H1 (cell line): ENCODE measurements around the gene ADGRG2. TPM values are rescaled to one million over a fixed set of nuclear protein-coding genes. Genes with fewer than 3 reads are reported as not detected.

Experiments
- CTCF ChIA-PET: fragments of 300-600 bp; sonication (Branson Sonifier 250); formaldehyde crosslinking; loops from one replicate; lab custom pipeline; 2021; ENCODE audit not compliant: partially characterized antibody; lab: Charles Lee
- POLR2A ChIA-PET: fragments of 300-600 bp; sonication (Branson Sonifier 250); formaldehyde crosslinking; loops from one replicate; lab custom pipeline; 2021; ENCODE audit warnings: inconsistent platforms; ENCODE audit not compliant: partially characterized antibody; lab: Charles Lee
- DNase-seq, 2 experiments: peaks; one replicate each; pipeline versions ENCODE4 v3.0.0 to v3.0.0-alpha.2; 2010 to 2022; ENCODE audit warnings: low spot score in 2 of 2, low read depth in 1 of 2, mixed read lengths in 1 of 2
- FAIRE-seq: peaks from 2 replicates; lab custom pipeline; 2011; peaks lifted over from hg19 to GRCh38; lab: Jason Lieb, UNC
- H2AFZ ChIP-seq: 2 replicates; pipeline ENCODE4 v1.8.1; 2012; ENCODE audit warnings: low read length, inconsistent platforms
- H2AK5ac ChIP-seq: 2 replicates; pipeline ENCODE4 v1.6.1; 2013; ENCODE audit warnings: low read depth, low read length
- H2BK120ac ChIP-seq: replicated peaks from 2 replicates; pipeline ENCODE3; 2013; ENCODE audit warnings: low read depth, low read length, inconsistent platforms
- H2BK12ac ChIP-seq: 2 replicates; pipeline ENCODE4 v1.6.1; 2013; ENCODE audit warnings: low read depth, low read length
- H2BK15ac ChIP-seq: 2 replicates; pipeline ENCODE4 v1.6.1; 2013; ENCODE audit warnings: low read length
- H2BK20ac ChIP-seq: 2 replicates; pipeline ENCODE4 v1.6.1; 2013; ENCODE audit warnings: low read length
- H2BK5ac ChIP-seq: 2 replicates; pipeline ENCODE4 v1.6.1; 2013; ENCODE audit warnings: low read depth, low read length
- H3K14ac ChIP-seq: 2 replicates; pipeline ENCODE4 v1.6.1; 2013; ENCODE audit warnings: inconsistent platforms; ENCODE audit not compliant: insufficient read length
- H3K18ac ChIP-seq: 2 replicates; pipeline ENCODE4 v1.6.1; 2013; ENCODE audit warnings: low read length; ENCODE audit errors: extremely low read depth
- H3K23ac ChIP-seq: 2 replicates; pipeline ENCODE4 v1.6.1; 2013; ENCODE audit warnings: inconsistent platforms; ENCODE audit not compliant: insufficient read length
- H3K23me2 ChIP-seq: 2 replicates; pipeline ENCODE4 v1.6.1; 2013; ENCODE audit warnings: low read depth, low read length
- H3K27ac ChIP-seq: 2 replicates; pipeline ENCODE4 v1.6.1; 2011; ENCODE audit warnings: low read depth, low read length, inconsistent platforms
- H3K27me3 ChIP-seq, 4 experiments: replicated peaks in 1 of 4; 1 replicate in 1 of 4; 2 replicates in 3 of 4; pipeline versions ENCODE4 v1.6.1 to v1.8.1; 2011 to 2013; ENCODE audit warnings: low read length in 3 of 4, mild to moderate bottlenecking in 3 of 4, inconsistent platforms in 2 of 4, mixed read lengths in 2 of 4, moderate library complexity in 1 of 4; ENCODE audit not compliant: control insufficient read depth in 3 of 4, insufficient read depth in 3 of 4; ENCODE audit errors: extremely low read depth in 1 of 4
- H3K36me3 ChIP-seq, 4 experiments: 2 replicates each; pipeline versions ENCODE4 v1.6.1 to v1.8.1; 2011 to 2013; ENCODE audit warnings: mild to moderate bottlenecking in 4 of 4, low read length in 3 of 4, moderate library complexity in 2 of 4, control low read depth in 1 of 4, inconsistent platforms in 1 of 4; ENCODE audit not compliant: insufficient read depth in 4 of 4, control insufficient read depth in 2 of 4
- H3K4ac ChIP-seq: replicated peaks from 2 replicates; pipeline ENCODE3; 2013; ENCODE audit warnings: low read length, low read depth, mixed read lengths, inconsistent platforms; ENCODE audit not compliant: insufficient read length
- H3K4me1 ChIP-seq, 4 experiments: replicated peaks in 1 of 4; 1 replicate in 1 of 4; 2 replicates in 3 of 4; pipeline versions ENCODE4 v1.6.1 to v1.8.1; 2011 to 2013; ENCODE audit warnings: low read length in 3 of 4, inconsistent platforms in 2 of 4, mixed read lengths in 1 of 4; ENCODE audit not compliant: insufficient read depth in 4 of 4, control insufficient read depth in 3 of 4
- H3K4me2 ChIP-seq, 2 experiments: 2 replicates each; pipeline versions ENCODE4 v1.6.1 to v1.8.1; 2011 to 2013; ENCODE audit warnings: low read depth in 2 of 2, low read length in 2 of 2, control low read depth in 1 of 2, inconsistent platforms in 1 of 2, mild to moderate bottlenecking in 1 of 2; ENCODE audit not compliant: insufficient read depth in 1 of 2
- H3K4me3 ChIP-seq, 4 experiments: fragments of 200-600, 300-600 bp in 1 of 4; sonication (generic), shearing (Covaris generic), sonication (Bioruptor Twin) in 1 of 4; 2 replicates each; pipeline versions ENCODE4 v1.5.1 to v1.8.1; 2011 to 2016; ENCODE audit warnings: low read length in 4 of 4, low read depth in 3 of 4, control low read depth in 2 of 4, inconsistent platforms in 2 of 4, mild to moderate bottlenecking in 2 of 4, mixed read lengths in 1 of 4, moderate library complexity in 1 of 4; ENCODE audit not compliant: insufficient read depth in 2 of 4; ENCODE audit errors: extremely low read depth in 1 of 4
- H3K56ac ChIP-seq: replicated peaks from 2 replicates; pipeline ENCODE3; 2013; ENCODE audit warnings: low read depth, mild to moderate bottlenecking, mixed read lengths, low read length, inconsistent platforms; ENCODE audit not compliant: insufficient read length
- H3K79me1 ChIP-seq: 2 replicates; pipeline ENCODE4 v1.6.1; 2013; ENCODE audit warnings: low read depth, low read length, control low read depth
- H3K79me2 ChIP-seq, 2 experiments: 2 replicates each; pipeline versions ENCODE4 v1.6.1 to v1.8.1; 2012 to 2013; ENCODE audit warnings: low read length in 2 of 2, mild to moderate bottlenecking in 2 of 2, inconsistent platforms in 1 of 2; ENCODE audit not compliant: insufficient read depth in 2 of 2, control insufficient read depth in 1 of 2
- H3K9ac ChIP-seq, 4 experiments: replicated peaks in 1 of 4; 1 replicate in 1 of 4; 2 replicates in 3 of 4; pipeline versions ENCODE4 v1.6.1 to v1.8.1; 2011 to 2013; ENCODE audit warnings: low read depth in 3 of 4, low read length in 3 of 4, control low read depth in 2 of 4, mild to moderate bottlenecking in 2 of 4, moderate library complexity in 2 of 4, inconsistent platforms in 1 of 4; ENCODE audit errors: extremely low read depth in 1 of 4
- H3K9me3 ChIP-seq, 2 experiments: 2 replicates each; pipeline versions ENCODE4 v1.6.1 to v1.8.1; 2012 to 2013; ENCODE audit warnings: mild to moderate bottlenecking in 2 of 2, moderate library complexity in 2 of 2, control low read depth in 1 of 2, inconsistent platforms in 1 of 2, low read depth in 1 of 2, low read length in 1 of 2, mixed read lengths in 1 of 2; ENCODE audit not compliant: insufficient read depth in 2 of 2
- H4K20me1 ChIP-seq, 2 experiments: replicated peaks in 1 of 2; 2 replicates each; pipeline versions ENCODE3 to v1.8.1; 2011 to 2013; ENCODE audit warnings: inconsistent platforms in 2 of 2, low read length in 2 of 2, mild to moderate bottlenecking in 1 of 2; ENCODE audit not compliant: insufficient read depth in 2 of 2, control insufficient read depth in 1 of 2
- H4K5ac ChIP-seq: 2 replicates; pipeline ENCODE4 v1.6.1; 2013; ENCODE audit warnings: low read length, low read depth, mixed read lengths, inconsistent platforms; ENCODE audit not compliant: insufficient read length
- H4K8ac ChIP-seq: 2 replicates; pipeline ENCODE4 v1.8.0; 2013; ENCODE audit warnings: mild to moderate bottlenecking, moderate library complexity, low read length, inconsistent platforms; ENCODE audit not compliant: insufficient read depth; ENCODE audit errors: extremely low read depth
- H4K91ac ChIP-seq: replicated peaks from 2 replicates; pipeline ENCODE3; 2013; ENCODE audit warnings: low read length, mixed read lengths, inconsistent platforms; ENCODE audit not compliant: insufficient read length
- BCL11A ChIP-seq, 2 experiments: IDR thresholded peaks; one replicate each; pipeline ENCODE4 v1.6.1; 2011; ENCODE audit warnings: low read depth in 2 of 2, low read length in 2 of 2, mild to moderate bottlenecking in 2 of 2
- CBX8 ChIP-seq: fragments of 300-800, 300-1000 bp; sonication (generic); IDR thresholded peaks from 2 replicates; pipeline ENCODE4 v1.7.1; 2016; ENCODE audit warnings: low read depth, low read length, borderline replicate concordance
- CTCF ChIP-seq, 3 experiments: IDR thresholded peaks; 1 replicate in 2 of 3; 2 replicates in 1 of 3; pipeline versions ENCODE4 v1.5.1 to v1.6.1; 2011; ENCODE audit warnings: low read length in 3 of 3, mild to moderate bottlenecking in 3 of 3, inconsistent platforms in 2 of 3, low read depth in 1 of 3, moderate library complexity in 1 of 3; ENCODE audit not compliant: insufficient read depth in 1 of 3; ENCODE audit errors: control extremely low read depth in 1 of 3
- HDAC2 ChIP-seq, 2 experiments: fragments of 300-600 bp in 1 of 2; sonication (generic) in 1 of 2; IDR thresholded peaks; 2 replicates each; pipeline ENCODE4 v1.6.1; 2011 to 2012; ENCODE audit warnings: low read depth in 2 of 2, low read length in 2 of 2, mild to moderate bottlenecking in 2 of 2, moderate library complexity in 2 of 2, borderline replicate concordance in 1 of 2, inconsistent platforms in 1 of 2
- NRF1 ChIP-seq: IDR thresholded peaks from 2 replicates; pipeline ENCODE4 v1.6.1; 2011; ENCODE audit warnings: mild to moderate bottlenecking, low read depth, low read length, improper control_type of control experiment
- RFX5 ChIP-seq: IDR thresholded peaks from 2 replicates; pipeline ENCODE4 v1.6.1; 2011; ENCODE audit warnings: low read depth, low read length, improper control_type of control experiment, borderline replicate concordance
- RNF2 ChIP-seq: fragments of 200-900, 300-1000 bp; sonication (generic); IDR thresholded peaks from 2 replicates; pipeline ENCODE4 v1.7.1; 2016; ENCODE audit warnings: borderline replicate concordance, low read depth, mild to moderate bottlenecking, antibody characterized with exemption, low read length; ENCODE audit not compliant: poor library complexity, severe bottlenecking; ENCODE audit errors: missing control alignments
- SP2 ChIP-seq: IDR thresholded peaks from 2 replicates; pipeline ENCODE4 v1.6.1; 2012; ENCODE audit warnings: mild to moderate bottlenecking, low read length, inconsistent platforms
- TAF7 ChIP-seq: optimal IDR thresholded peaks from 2 replicates; pipeline ENCODE3; 2011; ENCODE audit warnings: low read depth, mild to moderate bottlenecking, inconsistent platforms, low read length, moderate library complexity, borderline replicate concordance
- WGBS, 2 experiments: shearing (Covaris generic) in 1 of 2; methylation state at CpG; one replicate each; pipeline versions ENCODE4 v1.1.6 to v1.1.7; 2013 to 2015; ENCODE audit warnings: low lambda C conversion rate in 2 of 2, mixed read lengths in 2 of 2, inconsistent platforms in 1 of 2, low coverage in 1 of 2, missing lambda C conversion rate in 1 of 2; ENCODE audit not compliant: insufficient replicate concordance in 2 of 2, insufficient coverage in 1 of 2, insufficient read length in 1 of 2; ENCODE audit errors: extremely low coverage in 1 of 2, missing lambda C conversion rate in 1 of 2; 5-methylcytosine and 5-hydroxymethylcytosine counted together
- polyA plus RNA-seq, 7 experiments: library from polyadenylated mRNA; depleted of rRNA in 3 of 7; stranded (reverse) in 5 of 7; unstranded in 2 of 7; fragments of >200 nt in 5 of 7; fragments of 200-250 nt in 2 of 7; gene quantifications; 1 replicate in 5 of 7; 2 replicates in 1 of 7; 4 replicates in 1 of 7; pipeline versions ENCODE4 v1.2.1 to v1.2.3, GENCODE V29; 2011 to 2013; ENCODE audit warnings: missing spikeins in 2 of 7, mixed read lengths in 2 of 7
- total RNA-seq: library from RNA; stranded (reverse); fragmentation: NEBNext Ultra II Directional; extraction: Animal tissue kit (Norgen Biotek cat#: 25700); gene quantifications from 2 replicates; pipeline ENCODE4 v1.2.1, GENCODE V29; 2021
- TF ChIP-seq, protein P1 (sequence below): IDR thresholded peaks from 2 replicates; pipeline ENCODE4 v1.6.1; 2012; ENCODE audit warnings: inconsistent platforms

ADGRG2 gene
- total and polyA plus RNA-seq, 2 of the 8 experiments (the other 6 are each of a cell fraction or from before 2014, with no cell fraction given): 8.9 to 13.3 TPM

DNA sequence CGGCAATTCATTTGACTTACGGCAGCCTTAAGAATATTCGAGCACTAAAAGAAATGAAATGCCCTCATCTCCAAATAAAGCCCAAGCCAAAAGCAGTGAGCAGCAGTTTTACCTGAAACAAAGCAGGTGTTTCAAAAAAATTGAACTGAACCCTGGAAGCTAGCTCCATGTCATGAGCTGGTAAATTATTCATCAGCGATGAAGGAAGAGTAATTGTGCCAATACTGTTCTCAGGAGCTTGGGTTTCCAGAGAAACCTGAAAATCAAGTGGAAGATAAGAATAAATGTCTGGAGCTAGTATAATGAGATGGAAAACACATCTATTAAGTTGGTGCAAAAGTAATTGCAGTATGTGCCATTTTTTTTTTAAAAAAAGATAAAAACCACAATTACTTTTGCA, 114.4 kb downstream of the ADGRG2 start:
- no peaks in the 10 kb centered on the region for H4K20me1 ChIP-seq
- H3K18ac ChIP-seq: no peak overlapping the region
- no peak overlapping the region for H3K9ac ChIP-seq
- H3K79me2 ChIP-seq: no peaks in the 10 kb centered on the region
- no peak overlapping the region for H3K56ac ChIP-seq
- no peak overlapping the region for H2BK15ac ChIP-seq
- no peaks in the 10 kb centered on the region for H3K23me2 ChIP-seq
- ChIA-PET CTCF (interaction anchor here (0.6 to 1.4 kb wide), 4 partner anchors 9 to 911 kb away, joined by 3 to 6 read pairs (median 5); no protein-coding TSS in a partner anchor), POLR2A (no interaction called here)
- H3K27ac ChIP-seq: no peak overlapping the region
- H4K5ac ChIP-seq: no peak overlapping the region
- H2BK5ac ChIP-seq: no peak overlapping the region
- H2BK12ac ChIP-seq: no peak overlapping the region
- H3K14ac ChIP-seq: no peak overlapping the region
- no peak overlapping the region for H2AK5ac ChIP-seq
- H3K4ac ChIP-seq: no peak overlapping the region
- no peak overlapping the region for H4K8ac ChIP-seq
- peaks cover 0 to 7% (median 3%) of the 10 kb centered on the region in 4 experiments; a peak in 2 of 8 replicates for H3K36me3 ChIP-seq
- H3K79me1 ChIP-seq: no peaks in the 10 kb centered on the region
- H3K23ac ChIP-seq: no peak overlapping the region
- DNase-seq: no peak
- no peak overlapping the region for H3K4me2 ChIP-seq
- no peak overlapping the region for H2AFZ ChIP-seq
- H3K27me3 ChIP-seq: no peaks in the 10 kb centered on the region
- H4K91ac ChIP-seq: no peak overlapping the region
- WGBS, 2 experiments: 95% methylated on average over 4 of the region's 4 CpGs; no CpG with 5 or more reads in 1 of the 2 experiments
- FAIRE-seq: no peak
- no peak overlapping the region for H3K4me3 ChIP-seq
- H3K9me3 ChIP-seq: no peaks in the 10 kb centered on the region
- H2BK20ac ChIP-seq: no peak overlapping the region
- no peaks in the 10 kb centered on the region for H3K4me1 ChIP-seq
- no peak overlapping the region for H2BK120ac ChIP-seq
- TF ChIP-seq, protein P1, sequence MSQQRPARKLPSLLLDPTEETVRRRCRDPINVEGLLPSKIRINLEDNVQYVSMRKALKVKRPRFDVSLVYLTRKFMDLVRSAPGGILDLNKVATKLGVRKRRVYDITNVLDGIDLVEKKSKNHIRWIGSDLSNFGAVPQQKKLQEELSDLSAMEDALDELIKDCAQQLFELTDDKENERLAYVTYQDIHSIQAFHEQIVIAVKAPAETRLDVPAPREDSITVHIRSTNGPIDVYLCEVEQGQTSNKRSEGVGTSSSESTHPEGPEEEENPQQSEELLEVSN: no peak
- TF ChIP-seq RNF2: no peak
- TF ChIP-seq SP2: no peak
- no peak for TF ChIP-seq BCL11A (IDR thresholded peaks at IDR 0.05; ENCODE audit: low read depth in 2 of 2, low read length in 2 of 2)
- no peak for TF ChIP-seq NRF1
- TF ChIP-seq CBX8: no peak
- no peak for TF ChIP-seq HDAC2 (IDR thresholded peaks at IDR 0.05; ENCODE audit: borderline replicate concordance in 1 of 2, low read depth in 2 of 2, low read length in 2 of 2)
- no peak for TF ChIP-seq RFX5
- no peak for TF ChIP-seq TAF7
- no peak for TF ChIP-seq CTCF (IDR thresholded peaks at IDR 0.05; ENCODE audit: control extremely low read depth in 1 of 3, insufficient read depth in 1 of 3, low read depth in 1 of 3, low read length in 3 of 3)
